Erythroblast (primary cell): ENCODE data around the gene ALMS1.
A peak's percentile ranks its signal among the peaks of the same experiment; 100 is the strongest.

Source experiments
- GATA1 ChIP-seq: IDR thresholded peaks from 2 replicates; pipeline ENCODE4 v1.6.1; 2011; ENCODE audit warnings: low read depth, mild to moderate bottlenecking, control low read depth, low read length, moderate library complexity
- POLR2A ChIP-seq: IDR thresholded peaks from 2 replicates; pipeline ENCODE4 v1.6.1; 2011; ENCODE audit warnings: mild to moderate bottlenecking, low read length

DNA sequence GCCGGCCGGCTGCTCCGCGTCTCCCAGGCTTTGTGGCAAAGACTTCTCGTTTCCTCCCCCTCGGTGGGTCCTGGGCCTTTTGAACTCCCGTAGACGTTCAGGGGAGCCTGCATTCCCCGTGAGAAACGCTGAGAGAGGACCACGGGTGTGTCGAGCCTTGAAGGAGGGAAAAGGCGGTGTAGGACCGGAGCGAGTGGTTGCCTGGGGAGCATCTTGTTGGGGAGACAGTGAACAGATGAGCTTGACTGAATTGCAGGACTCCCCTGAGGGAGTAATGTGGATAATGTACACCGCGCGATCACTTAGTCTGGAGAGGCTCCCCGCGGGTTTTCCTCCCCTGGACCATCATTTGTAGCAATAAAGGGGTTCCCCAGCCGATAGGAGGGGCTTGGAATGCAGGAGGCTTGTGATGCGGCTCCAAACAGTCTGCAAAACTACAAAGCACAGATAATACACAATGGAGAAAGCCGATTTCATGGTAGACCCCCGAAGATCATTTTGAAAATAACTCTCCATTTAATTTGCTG is 769 bp downstream of the ALMS1 start:
- peak; percentile 59 for TF ChIP-seq POLR2A
- TF ChIP-seq GATA1 = no peak
